Measurements from ENCODE around the gene IL31RA.

Gene IL31RA

GRCh38 chr5:55896238-55896637, 45.1 kb downstream of the IL31RA start:
- H3K9me3 ChIP-seq (ENCODE audit: control insufficient read depth, low read length), result no peaks in the 10 kb centered on the region
- TF ChIP-seq CTCF (IDR thresholded peaks at IDR 0.05), result no peak
- no peaks in the 10 kb centered on the region for H3K36me3 ChIP-seq (ENCODE audit: control insufficient read depth, insufficient read depth, low read length)
- no peak overlapping the region for H3K9ac ChIP-seq
- H3K27me3 ChIP-seq (ENCODE audit: control insufficient read depth, insufficient read depth, low read length), result no peaks in the 10 kb centered on the region
- no peak overlapping the region for H3K27ac ChIP-seq
- no peaks in the 10 kb centered on the region for H3K79me2 ChIP-seq
- no peak overlapping the region for H3K4me2 ChIP-seq (ENCODE audit: low read length)
- H3K4me1 ChIP-seq, result no peaks in the 10 kb centered on the region
- no peak overlapping the region for H3K4me3 ChIP-seq (ENCODE audit: low read depth, low read length)
- H2AFZ ChIP-seq, result no peak overlapping the region

GRCh38 chr5:55896663-55897062, 45.5 kb downstream of the IL31RA start:
- Histone ChIP-seq H3K9me3 (ENCODE audit: control insufficient read depth, low read length) (no peaks in the 10 kb centered on the region), H3K4me1 (no peaks in the 10 kb centered on the region), H3K27ac (no peak overlapping the region), H3K79me2 (no peaks in the 10 kb centered on the region), H3K27me3 (ENCODE audit: control insufficient read depth, insufficient read depth, low read length) (no peaks in the 10 kb centered on the region), H3K36me3 (ENCODE audit: control insufficient read depth, insufficient read depth, low read length) (no peaks in the 10 kb centered on the region), H2AFZ (no peak overlapping the region), H3K4me3 (ENCODE audit: low read depth, low read length) (no peak overlapping the region), H3K9ac (no peak overlapping the region), H3K4me2 (ENCODE audit: low read length) (no peak overlapping the region)
- TF ChIP-seq CTCF (IDR thresholded peaks at IDR 0.05), result no peak

GRCh38 chr5:55897206-55897894, 46.2 kb downstream of the IL31RA start:
- no peak overlapping the region for H3K4me2 ChIP-seq (ENCODE audit: low read length)
- no peaks in the 10 kb centered on the region for H3K27me3 ChIP-seq (ENCODE audit: control insufficient read depth, insufficient read depth, low read length)
- H3K79me2 ChIP-seq, result no peaks in the 10 kb centered on the region
- no peak overlapping the region for H2AFZ ChIP-seq
- no peak overlapping the region for H3K27ac ChIP-seq
- no peak overlapping the region for H3K4me3 ChIP-seq (ENCODE audit: low read depth, low read length)
- no peaks in the 10 kb centered on the region for H3K9me3 ChIP-seq (ENCODE audit: control insufficient read depth, low read length)
- TF ChIP-seq CTCF (IDR thresholded peaks at IDR 0.05), result no peak
- no peaks in the 10 kb centered on the region for H3K4me1 ChIP-seq
- no peaks in the 10 kb centered on the region for H3K36me3 ChIP-seq (ENCODE audit: control insufficient read depth, insufficient read depth, low read length)
- no peak overlapping the region for H3K9ac ChIP-seq

GRCh38 chr5:55897905-55898304, 46.7 kb downstream of the IL31RA start:
- TF ChIP-seq CTCF (IDR thresholded peaks at IDR 0.05), result no peak
- no peak overlapping the region for H3K27ac ChIP-seq

GRCh38 chr5:55899344-55899743, 48.2 kb downstream of the IL31RA start:
- Histone ChIP-seq H3K4me1 (no peaks in the 10 kb centered on the region), H3K9me3 (ENCODE audit: control insufficient read depth, low read length) (no peaks in the 10 kb centered on the region), H3K4me3 (ENCODE audit: low read depth, low read length) (no peak overlapping the region), H3K36me3 (ENCODE audit: control insufficient read depth, insufficient read depth, low read length) (no peaks in the 10 kb centered on the region), H3K27me3 (ENCODE audit: control insufficient read depth, insufficient read depth, low read length) (no peaks in the 10 kb centered on the region), H2AFZ (no peak overlapping the region), H3K9ac (no peak overlapping the region), H3K27ac (no peak overlapping the region), H3K79me2 (no peaks in the 10 kb centered on the region), H3K4me2 (ENCODE audit: low read length) (no peak overlapping the region)
- TF ChIP-seq CTCF (IDR thresholded peaks at IDR 0.05), result no peak

More at GRCh38 chr5:55897905-55898304, 46.7 kb downstream of the IL31RA start:
- Histone ChIP-seq H3K36me3 (ENCODE audit: control insufficient read depth, insufficient read depth, low read length) (no peaks in the 10 kb centered on the region), H3K4me2 (ENCODE audit: low read length) (no peak overlapping the region), H3K4me3 (ENCODE audit: low read depth, low read length) (no peak overlapping the region), H2AFZ (no peak overlapping the region), H3K9ac (no peak overlapping the region), H3K79me2 (no peaks in the 10 kb centered on the region), H3K9me3 (ENCODE audit: control insufficient read depth, low read length) (no peaks in the 10 kb centered on the region), H3K27me3 (ENCODE audit: control insufficient read depth, insufficient read depth, low read length) (no peaks in the 10 kb centered on the region), H3K4me1 (no peaks in the 10 kb centered on the region)

All from parathyroid adenoma (tissue), 2 donors.